Ramos (cell line): Measurements from ENCODE around the gene EPHA3.

Experiments used
- in situ Hi-C: fragments of 300-500 bp; cut with MboI; formaldehyde crosslinking; loops from one replicate; pipeline ENCODE4 v1.14.3; 2022; ENCODE audit warnings: low sequenced_read_pairs; ENCODE audit not compliant: unreplicated experiment

Gene EPHA3

GRCh38 chr3:89138048-89138447 is 30.6 kb downstream of the EPHA3 start:
- in situ Hi-C loops, result no loop called here

GRCh38 chr3:89139870-89140269 is 32.4 kb downstream of the EPHA3 start:
- in situ Hi-C loops, result no loop called here

- in situ Hi-C loops, result no loop called here
Observed at GRCh38 chr3:89144080-89144479, 36.7 kb downstream of the EPHA3 start.

DNA sequence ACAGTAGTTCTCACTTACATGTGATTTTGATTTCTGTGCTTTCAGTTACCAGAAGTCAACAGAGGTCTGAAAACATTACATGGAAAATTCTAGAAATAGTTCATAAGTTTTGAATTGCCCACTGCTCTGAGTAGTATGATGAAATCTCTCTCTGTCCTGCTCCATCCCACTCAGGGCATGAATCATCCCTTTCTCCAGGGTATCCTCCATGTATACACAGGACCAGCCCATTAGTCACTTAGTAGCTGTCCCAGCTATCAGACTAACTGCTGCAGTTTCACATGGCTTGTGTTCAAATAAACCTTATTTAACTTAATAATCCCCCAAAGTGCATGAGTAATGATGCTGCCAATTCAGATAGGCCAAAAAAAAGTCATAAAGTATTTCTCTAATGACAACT is 38.6 kb downstream of the EPHA3 start:
- in situ Hi-C loops, result no loop called here

DNA sequence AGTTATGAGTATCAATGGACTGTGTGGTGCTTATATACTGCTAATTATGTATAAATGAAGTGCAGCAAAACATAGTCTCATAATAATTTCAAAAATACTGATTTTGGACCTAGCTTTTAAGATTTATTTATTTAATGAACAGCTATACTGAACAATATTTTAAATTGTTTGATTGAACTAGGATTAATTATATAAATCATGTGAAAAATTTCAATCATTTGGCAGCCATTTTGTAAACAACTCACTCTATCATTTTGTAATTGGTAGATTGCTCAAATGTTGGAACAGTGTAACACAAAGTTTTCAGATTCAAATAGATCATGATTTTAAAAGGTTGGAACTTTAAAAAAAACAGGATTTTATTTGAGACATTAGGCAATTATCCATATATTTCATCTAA is 47.0 kb downstream of the EPHA3 start:
- in situ Hi-C loops, result no loop called here

DNA sequence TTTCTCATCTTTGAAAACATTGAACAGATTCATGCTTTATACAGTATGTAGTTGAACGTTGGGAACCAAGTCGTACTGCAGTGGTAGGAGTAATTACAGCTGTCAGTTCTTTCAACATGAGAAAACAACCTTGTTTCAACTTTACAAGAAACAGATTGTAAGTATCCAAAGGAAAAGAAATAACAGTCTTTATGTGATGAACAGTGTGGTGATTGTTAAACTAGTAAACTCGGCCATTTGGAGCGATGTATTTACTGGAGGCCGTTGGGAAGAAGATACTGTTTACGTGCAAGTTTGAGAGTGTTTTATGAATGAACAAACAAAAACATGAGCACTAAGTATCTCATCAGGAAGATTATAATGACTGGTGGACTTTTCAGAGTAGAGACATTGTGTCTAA is 48.4 kb downstream of the EPHA3 start:
- in situ Hi-C loops, result no loop called here

- in situ Hi-C loops, result no loop called here
Observed at GRCh38 chr3:89157575-89157974, 50.2 kb downstream of the EPHA3 start.

- in situ Hi-C loops, result no loop called here
Observed at GRCh38 chr3:89159605-89160004, 52.2 kb downstream of the EPHA3 start.

DNA sequence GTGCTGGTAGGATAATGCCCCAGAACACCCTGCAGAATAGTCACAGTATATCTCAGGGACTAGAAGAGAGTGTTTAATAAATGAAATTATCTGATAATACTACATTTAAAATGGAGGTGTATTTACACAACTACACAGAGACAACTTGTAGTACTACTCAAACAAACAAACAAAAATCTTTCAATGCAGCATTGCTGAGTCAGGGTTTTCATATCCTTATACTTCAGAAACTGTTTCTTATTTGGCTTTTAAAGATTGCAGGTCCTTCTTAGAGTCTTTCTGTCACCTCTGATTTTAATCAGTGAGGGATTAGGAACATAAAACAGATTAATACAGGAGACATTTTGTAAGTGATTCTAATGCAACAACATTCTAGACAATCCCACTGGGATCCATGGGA is 57.4 kb downstream of the EPHA3 start:
- in situ Hi-C loops, result no loop called here

- in situ Hi-C loops, result no loop called here
Observed at GRCh38 chr3:89165636-89166263, 58.3 kb downstream of the EPHA3 start.

- in situ Hi-C loops, result no loop called here
Observed at GRCh38 chr3:89171687-89172545, 64.5 kb downstream of the EPHA3 start.

- in situ Hi-C loops, result no loop called here
Observed at GRCh38 chr3:89173546-89173945, 66.1 kb downstream of the EPHA3 start.

GRCh38 chr3:89179355-89180001 is 72.1 kb downstream of the EPHA3 start:
- in situ Hi-C loops, result no loop called here

DNA sequence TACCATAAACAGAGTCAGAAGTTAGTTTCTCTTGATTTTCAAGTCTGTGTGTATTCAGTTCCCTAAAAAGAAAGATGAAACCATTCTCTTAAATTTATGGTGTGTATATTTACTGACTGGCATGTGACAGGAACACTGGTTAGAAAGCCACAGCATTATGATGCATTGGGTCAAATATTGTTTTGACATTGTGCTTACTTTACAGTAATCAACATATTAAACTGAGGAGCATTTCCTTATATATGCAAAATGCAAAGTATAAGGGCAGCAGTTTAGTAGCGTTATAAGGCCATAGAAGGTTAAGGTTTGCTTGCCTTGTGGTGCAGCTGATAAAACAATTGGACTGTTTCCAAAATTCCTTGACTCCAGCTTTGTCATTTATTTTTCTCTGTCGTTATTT is 72.9 kb downstream of the EPHA3 start:
- in situ Hi-C loops, result no loop called here

DNA sequence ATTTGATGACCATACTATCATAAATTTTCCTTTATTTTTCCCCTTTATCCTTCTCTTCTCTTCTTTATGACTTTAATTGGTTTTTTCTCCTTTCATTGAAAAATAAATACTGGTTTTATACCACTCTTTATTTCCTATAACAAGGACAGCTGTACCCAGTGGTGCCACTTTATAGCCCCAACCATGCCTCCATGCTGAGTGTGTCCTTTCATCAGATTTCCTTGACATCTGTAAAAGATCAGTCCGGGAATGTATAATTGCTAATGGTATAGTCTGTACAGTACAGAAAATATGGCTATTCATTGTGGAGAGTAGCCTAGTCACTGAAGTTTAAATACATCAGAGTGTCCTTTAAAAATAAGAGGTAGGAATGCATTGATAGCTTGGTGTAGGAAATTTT is 74.6 kb downstream of the EPHA3 start:
- in situ Hi-C loops, result no loop called here

DNA sequence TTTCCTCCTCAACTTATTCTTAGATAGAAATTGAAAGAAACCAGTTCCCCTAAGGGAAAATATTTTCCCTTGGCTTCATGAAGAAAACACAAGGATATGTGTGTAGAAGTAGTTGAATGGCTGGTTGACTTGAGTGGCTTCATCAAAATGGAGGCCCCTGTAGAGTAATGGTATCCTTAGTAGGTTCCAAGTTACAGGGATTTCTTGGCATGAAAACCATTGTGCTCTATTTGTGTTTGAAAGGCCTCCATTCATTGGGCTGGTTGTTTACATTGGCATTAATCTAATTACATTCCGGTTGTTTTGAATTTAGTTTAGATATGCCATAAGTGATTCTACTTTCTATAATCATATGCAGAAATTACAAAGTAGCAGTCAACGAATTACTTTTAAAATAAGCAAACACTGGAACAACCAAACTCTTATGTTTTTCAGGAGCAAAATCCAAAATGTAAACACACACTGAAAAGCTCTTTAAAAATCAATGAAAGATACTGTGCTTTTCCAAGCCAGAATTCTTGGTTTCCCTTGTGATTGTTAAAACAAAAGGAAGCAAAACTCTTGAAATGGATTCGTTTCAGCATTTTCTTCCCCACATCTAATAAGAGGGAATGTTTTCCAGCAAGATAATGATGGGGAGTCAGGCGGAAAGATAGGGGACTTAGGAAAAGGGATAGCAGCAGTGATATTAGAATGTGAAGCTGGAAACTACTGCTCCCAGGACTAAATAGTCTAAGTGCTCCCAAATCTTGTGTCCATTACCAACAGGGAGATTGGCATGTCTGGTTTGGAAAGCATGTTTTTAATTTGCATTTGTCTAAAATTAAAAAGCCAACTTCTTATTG is 77.0 kb downstream of the EPHA3 start:
- in situ Hi-C loops, result no loop called here

- in situ Hi-C loops, result no loop called here
Observed at GRCh38 chr3:89186456-89186855, 79.0 kb downstream of the EPHA3 start.

GRCh38 chr3:89198591-89198990 is 91.2 kb downstream of the EPHA3 start:
- in situ Hi-C loops, result no loop called here

GRCh38 chr3:89212619-89213018 is 105.2 kb downstream of the EPHA3 start:
- in situ Hi-C loops, result no loop called here

GRCh38 chr3:89216016-89216739 is 108.8 kb downstream of the EPHA3 start:
- in situ Hi-C loops, result no loop called here
